Ovary (tissue), 3 donors: Measurements from ENCODE around the gene TMPRSS3.

ENCODE experiments used
- EP300 ChIP-seq: sonication (generic); formaldehyde crosslinking; IDR thresholded peaks from one replicate; pipeline ENCODE4 v1.6.1; 2017; ENCODE audit warnings: antibody characterized with exemption
- POLR2A ChIP-seq: fragments of 450-650 bp; IDR thresholded peaks from one replicate; pipeline ENCODE4 v1.6.1; 2017; ENCODE audit warnings: antibody characterized with exemption, mild to moderate bottlenecking, moderate library complexity
- TF ChIP-seq, protein P1 (sequence below), 3 donors: fragments of 450-650 bp in 2 of 3; fragments of 200-600 bp in 1 of 3; IDR thresholded peaks; one replicate each; pipeline versions ENCODE4 v1.5.1 to v1.8.0; 2016 to 2022; ENCODE audit warnings: antibody characterized with exemption in 3 of 3, mild to moderate bottlenecking in 1 of 3
- donor health status: DM: no; HTN: no; CAD: no.

- TF ChIP-seq, protein P1, sequence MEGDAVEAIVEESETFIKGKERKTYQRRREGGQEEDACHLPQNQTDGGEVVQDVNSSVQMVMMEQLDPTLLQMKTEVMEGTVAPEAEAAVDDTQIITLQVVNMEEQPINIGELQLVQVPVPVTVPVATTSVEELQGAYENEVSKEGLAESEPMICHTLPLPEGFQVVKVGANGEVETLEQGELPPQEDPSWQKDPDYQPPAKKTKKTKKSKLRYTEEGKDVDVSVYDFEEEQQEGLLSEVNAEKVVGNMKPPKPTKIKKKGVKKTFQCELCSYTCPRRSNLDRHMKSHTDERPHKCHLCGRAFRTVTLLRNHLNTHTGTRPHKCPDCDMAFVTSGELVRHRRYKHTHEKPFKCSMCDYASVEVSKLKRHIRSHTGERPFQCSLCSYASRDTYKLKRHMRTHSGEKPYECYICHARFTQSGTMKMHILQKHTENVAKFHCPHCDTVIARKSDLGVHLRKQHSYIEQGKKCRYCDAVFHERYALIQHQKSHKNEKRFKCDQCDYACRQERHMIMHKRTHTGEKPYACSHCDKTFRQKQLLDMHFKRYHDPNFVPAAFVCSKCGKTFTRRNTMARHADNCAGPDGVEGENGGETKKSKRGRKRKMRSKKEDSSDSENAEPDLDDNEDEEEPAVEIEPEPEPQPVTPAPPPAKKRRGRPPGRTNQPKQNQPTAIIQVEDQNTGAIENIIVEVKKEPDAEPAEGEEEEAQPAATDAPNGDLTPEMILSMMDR (IDR thresholded peaks at IDR 0.05): no peak
- TF ChIP-seq POLR2A (no peak), EP300 (no peak)
Observed at GRCh38 chr21:42343556-42343955, 52.3 kb downstream of the TMPRSS3 start.
